GM19238 (cell line): ENCODE data around the gene DDX54.
"Not testable (repeated sequence)": the region's sequence is repeated elsewhere in the genome, so short reads cannot be mapped to it uniquely, and the experiment has no call there.

Experiments
- DNase-seq: peaks from one replicate; pipeline ENCODE4 v3.0.0; 2011; ENCODE audit warnings: low spot score; ENCODE audit not compliant: insufficient read length

DDX54 gene

DNA sequence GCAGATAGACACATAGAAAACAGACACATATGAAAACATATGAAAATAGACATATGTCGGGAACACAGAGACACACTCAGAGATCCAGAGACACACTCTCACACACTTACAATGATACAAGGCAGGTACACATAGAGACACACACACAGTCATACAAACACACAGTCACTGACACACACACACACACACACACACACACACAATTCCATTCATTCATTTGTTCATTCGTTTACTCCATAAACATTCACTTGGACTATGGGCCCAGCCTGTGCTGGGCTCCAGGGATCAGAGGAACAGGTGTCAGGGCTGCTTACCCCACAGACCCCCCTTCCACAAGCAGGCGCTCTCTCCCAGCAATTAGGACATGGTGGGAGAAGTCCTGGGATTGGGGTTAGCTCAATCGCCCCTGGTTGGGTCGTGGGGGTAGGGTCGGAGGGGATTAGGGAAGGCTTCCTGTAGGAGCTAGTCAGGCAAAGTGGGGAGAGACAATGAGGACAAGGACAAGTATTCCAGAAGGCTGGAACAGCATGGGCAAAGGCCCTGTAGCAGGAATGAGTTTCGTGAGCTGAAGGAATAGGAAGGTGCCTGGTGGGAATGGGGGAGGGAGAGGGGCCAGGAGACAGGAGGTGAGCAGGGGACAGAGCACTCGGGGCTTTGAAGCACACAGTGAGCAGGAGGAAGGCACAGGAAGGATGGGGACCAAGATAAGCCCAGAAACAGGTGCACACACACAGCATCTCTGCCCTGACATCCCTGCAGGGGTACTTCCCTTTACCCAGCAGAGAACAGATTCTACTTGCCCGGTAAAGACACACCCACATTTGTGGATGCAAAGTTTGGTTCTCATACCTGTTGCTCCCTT is 56.2 kb downstream of the DDX54 start:
- DNase-seq, result no peak

DNA sequence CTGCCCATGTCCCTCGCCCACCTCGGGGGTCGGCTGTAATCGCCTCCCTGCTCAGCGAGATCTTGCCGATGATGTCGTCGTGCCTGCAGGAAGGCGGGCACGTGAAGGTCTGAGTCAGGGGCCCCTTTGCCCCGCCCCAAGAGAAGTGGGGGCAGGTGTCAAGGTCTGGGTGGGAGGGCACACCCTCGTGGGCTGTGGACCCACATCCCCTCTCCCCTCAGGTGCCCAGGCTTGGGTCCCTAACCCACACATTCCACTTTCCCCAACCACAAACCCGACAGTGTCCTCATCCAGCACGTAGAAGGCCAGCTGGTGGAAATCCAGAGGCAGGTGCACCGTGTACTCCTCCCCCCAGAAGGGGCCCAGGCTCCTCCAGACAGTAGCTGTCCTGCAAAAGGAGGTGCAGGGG is 57.5 kb downstream of the DDX54 start:
- DNase-seq, result no peak

DNA sequence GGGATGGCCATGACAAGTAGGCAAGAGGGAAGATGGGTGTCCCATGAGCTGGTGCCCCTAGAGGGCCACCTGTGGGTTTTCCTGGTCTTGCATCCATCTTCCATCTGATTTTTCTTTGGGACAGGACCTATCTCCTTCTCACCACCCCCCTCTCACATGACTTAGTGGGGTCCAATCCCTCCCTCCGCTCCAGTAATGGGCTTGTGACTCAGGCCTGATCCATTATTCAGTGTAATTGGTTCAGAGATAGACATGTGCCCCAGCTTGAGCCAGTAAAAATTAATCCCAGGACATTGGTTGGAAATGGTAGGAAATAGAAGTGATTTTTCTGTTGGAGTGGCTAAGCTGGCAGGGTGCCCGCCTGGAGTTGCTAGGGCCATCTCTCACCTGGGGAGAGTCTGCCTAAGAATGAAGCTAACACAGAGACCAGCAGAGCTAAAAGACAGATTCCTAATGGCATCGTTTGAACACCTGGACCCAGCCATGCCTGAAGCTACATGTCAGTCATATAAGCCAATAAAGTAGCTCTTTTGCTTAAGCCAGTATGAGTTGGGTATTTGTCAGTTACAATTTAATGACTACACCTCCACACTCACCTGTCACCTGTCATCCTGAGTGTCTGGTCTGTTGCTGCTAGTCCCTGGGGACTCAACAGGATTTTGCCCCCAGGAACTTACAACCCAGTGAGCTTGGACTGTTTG is 64.5 kb downstream of the DDX54 start:
- DNase-seq, result no peak

DNA sequence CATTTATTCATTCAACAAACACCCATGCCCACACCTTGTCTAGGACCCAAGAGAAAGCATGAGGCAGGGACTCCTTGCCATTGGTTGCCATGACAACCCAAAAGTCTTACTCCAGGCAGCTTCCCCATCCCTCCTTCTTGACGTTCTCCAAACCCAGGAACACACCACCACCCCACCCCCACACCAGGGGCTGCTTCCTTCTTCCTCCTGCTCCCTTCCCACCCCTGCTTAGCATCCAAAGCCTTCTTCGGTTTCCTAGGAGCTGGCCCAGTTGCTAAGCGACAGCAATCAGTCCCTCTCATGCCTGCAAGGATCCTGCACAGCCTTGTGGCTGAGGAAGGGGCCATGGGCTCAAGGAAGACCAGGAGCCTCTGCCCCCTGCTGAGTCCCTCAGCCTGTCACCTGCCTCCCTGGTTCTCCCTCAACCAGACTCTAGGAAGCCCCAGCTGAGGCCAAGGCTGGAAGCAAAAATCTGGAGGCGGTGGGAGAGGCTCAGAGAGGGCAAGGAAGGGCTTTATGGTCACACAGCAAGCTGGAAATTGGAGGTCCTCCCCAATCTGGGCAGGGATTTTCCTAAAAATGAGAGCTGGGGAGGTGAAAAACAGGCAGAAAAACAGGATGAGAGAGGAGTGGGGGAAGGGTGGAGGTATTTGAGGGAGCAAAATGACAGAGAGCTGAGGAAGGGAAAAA is 65.2 kb downstream of the DDX54 start:
- DNase-seq, result no peak

GRCh38 chr12:113118142-113118541 is 67.1 kb downstream of the DDX54 start:
- DNase-seq, result no peak

- DNase-seq, result not testable (repeated sequence)
Measured at GRCh38 chr12:113117684-113118083, 67.6 kb downstream of the DDX54 start.

GRCh38 chr12:113116875-113117274 is 68.4 kb downstream of the DDX54 start:
- no peak for DNase-seq

- DNase-seq, result no peak
Measured at GRCh38 chr12:113115455-113116126, 69.7 kb downstream of the DDX54 start.

GRCh38 chr12:113114447-113115178 is 70.7 kb downstream of the DDX54 start:
- no peak for DNase-seq

DNA sequence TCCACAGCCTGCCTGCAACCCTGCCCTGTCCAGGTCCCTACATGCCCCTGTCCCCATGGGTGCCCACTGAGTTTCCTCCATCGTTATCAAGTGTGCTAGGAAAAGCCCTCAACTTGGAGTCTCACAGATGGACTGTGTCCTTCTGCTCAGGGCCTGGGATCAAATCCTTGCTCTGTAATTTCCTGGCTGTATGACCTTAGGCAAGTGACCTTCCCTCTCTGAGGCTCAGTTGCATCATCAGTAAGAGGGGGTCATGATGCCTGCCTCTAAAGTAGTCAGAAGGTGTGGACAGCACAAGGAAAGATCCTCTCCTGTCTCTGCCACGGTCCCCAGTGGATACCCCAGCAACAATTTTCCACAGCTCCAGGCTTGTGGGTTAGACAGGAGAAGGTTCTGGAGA is 71.9 kb downstream of the DDX54 start:
- no peak for DNase-seq

DNA sequence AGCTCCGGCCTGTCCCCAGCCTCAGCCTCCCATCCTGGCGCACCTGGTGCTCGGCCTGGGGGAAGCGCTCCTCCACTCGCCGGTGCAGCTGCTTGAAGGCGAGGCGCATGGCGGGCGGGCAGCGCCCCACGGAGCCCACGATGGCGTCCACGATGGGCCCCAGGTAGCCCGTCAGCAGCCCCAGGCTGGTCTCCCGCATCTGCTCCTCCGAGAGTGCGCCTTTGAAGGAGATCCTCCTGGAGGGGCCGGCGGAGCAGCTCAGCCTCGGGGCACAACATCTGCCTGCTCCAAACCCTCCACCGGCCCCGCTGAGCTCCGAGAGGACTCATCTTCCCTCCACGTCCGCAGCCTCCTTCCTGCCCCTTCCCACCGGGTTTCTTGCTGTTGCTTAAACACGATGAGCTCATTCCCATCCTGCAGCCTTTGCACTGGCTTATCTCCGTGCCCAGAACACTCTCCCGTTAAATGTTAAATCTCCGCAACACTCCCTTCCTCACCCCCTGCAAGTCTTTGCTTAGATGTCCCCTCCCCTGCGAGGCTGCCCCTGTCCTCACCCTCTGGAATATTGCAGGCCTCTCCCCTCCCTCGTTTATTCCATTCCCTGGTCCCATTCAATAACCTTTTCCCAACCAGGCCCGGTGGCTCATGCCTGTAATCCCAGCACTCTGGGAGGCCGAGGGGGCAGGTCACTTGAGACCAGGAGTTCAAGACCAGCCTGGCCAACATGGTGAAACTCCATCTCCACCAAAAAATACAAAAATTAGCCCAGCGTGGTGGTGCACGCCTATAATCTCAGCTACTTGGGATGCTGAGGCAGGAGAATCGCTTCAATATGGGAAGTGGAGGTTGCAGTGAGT is 73.0 kb downstream of the DDX54 start:
- no peak for DNase-seq

- DNase-seq, result no peak
Measured at GRCh38 chr12:113111247-113111646, 74.0 kb downstream of the DDX54 start.

GRCh38 chr12:113109872-113110599 is 75.2 kb downstream of the DDX54 start:
- no peak for DNase-seq

GRCh38 chr12:113109360-113109759 is 75.9 kb downstream of the DDX54 start:
- no peak for DNase-seq

DNA sequence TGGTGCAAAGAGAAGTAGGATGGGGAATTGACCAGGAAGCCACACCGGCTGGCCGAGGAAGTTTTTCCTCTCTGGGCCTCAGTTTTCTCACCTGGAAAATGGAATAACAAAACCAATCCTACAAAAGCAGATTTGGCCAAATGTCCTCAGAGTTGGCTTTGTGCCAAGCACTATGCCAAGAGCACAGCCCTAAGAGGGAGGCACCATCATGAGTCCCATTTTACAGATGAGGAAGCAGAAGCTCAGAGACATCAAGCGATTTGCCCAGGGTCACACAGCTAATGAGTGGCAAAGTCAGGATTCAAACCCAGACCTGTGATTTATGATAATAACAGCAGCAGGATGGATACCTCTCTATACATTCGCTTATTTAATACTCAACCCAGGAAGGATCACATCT is 77.0 kb downstream of the DDX54 start:
- no peak for DNase-seq
